GM23338 (cell line): ENCODE results near the gene CPT1A. TPM values are rescaled to one million over a fixed set of nuclear protein-coding genes. Genes with fewer than 3 reads are reported as not detected.

Experiments
- ATAC-seq: fragments of 200-7000 bp; cut with Tn5 transposase; 3 replicates; pipeline ENCODE4 v1.9.1; 2020
- DNase-seq: peaks from one replicate; pipeline ENCODE4 v3.0.0-alpha.2; 2015; ENCODE audit warnings: low spot score
- H2AFZ ChIP-seq: fragments of 200-600 bp; sonication (generic); 2 replicates; pipeline ENCODE4 v1.8.0; 2016; ENCODE audit warnings: antibody characterized with exemption, mild to moderate bottlenecking, moderate library complexity
- H3F3A ChIP-seq: fragments of 200-600 bp; sonication (generic); replicated peaks from 2 replicates; pipeline ENCODE4 v1.8.0; 2017; ENCODE audit warnings: antibody characterized with exemption, mixed run types, low read depth
- H3K27ac ChIP-seq: fragments of 200-600 bp; sonication (generic); 2 replicates; pipeline ENCODE4 v1.6.1; 2016; ENCODE audit warnings: low read depth
- H3K27me3 ChIP-seq: fragments of 200-600 bp; sonication (generic); 2 replicates; pipeline ENCODE4 v1.8.0; 2016; ENCODE audit warnings: mild to moderate bottlenecking, mixed run types, moderate library complexity; ENCODE audit not compliant: insufficient read depth
- H3K36me3 ChIP-seq: fragments of 200-600 bp; sonication (generic); 2 replicates; pipeline ENCODE4 v1.8.0; 2016; ENCODE audit warnings: mild to moderate bottlenecking; ENCODE audit not compliant: insufficient read depth
- H3K4me1 ChIP-seq: fragments of 200-600 bp; sonication (generic); 2 replicates; pipeline ENCODE4 v1.8.0; 2016; ENCODE audit warnings: mild to moderate bottlenecking, moderate library complexity; ENCODE audit not compliant: insufficient read depth
- H3K4me2 ChIP-seq: fragments of 200-600 bp; sonication (generic); 2 replicates; pipeline ENCODE4 v1.7.1; 2017; ENCODE audit warnings: mixed run types
- H3K4me3 ChIP-seq: fragments of 200-600 bp; sonication (generic); 2 replicates; pipeline ENCODE4 v1.6.1; 2016; ENCODE audit warnings: mixed run types
- H3K79me2 ChIP-seq: fragments of 200-600 bp; sonication (generic); replicated peaks from 2 replicates; pipeline ENCODE4 v1.8.0; 2017; ENCODE audit warnings: mild to moderate bottlenecking; ENCODE audit not compliant: insufficient read depth
- H3K9me2 ChIP-seq: fragments of 200-600 bp; sonication (generic); 2 replicates; pipeline ENCODE4 v1.8.0; 2017; ENCODE audit not compliant: insufficient read depth
- H4K20me1 ChIP-seq: fragments of 200-600 bp; sonication (generic); replicated peaks from 2 replicates; pipeline ENCODE4 v1.8.0; 2017; ENCODE audit warnings: mild to moderate bottlenecking; ENCODE audit not compliant: insufficient read depth
- H3K27ac Mint-ChIP-seq: 2 replicates; pipeline ENCODE4 v1.8.0; 2020; ENCODE audit warnings: inconsistent platforms, mild to moderate bottlenecking, moderate library complexity, mixed read lengths
- H3K27me3 Mint-ChIP-seq: 3 replicates; pipeline ENCODE4 v1.8.0; 2022; ENCODE audit warnings: low read depth, mild to moderate bottlenecking, moderate library complexity, mixed read lengths, inconsistent platforms; ENCODE audit not compliant: insufficient read depth, poor library complexity
- H3K36me3 Mint-ChIP-seq: 3 replicates; pipeline ENCODE4 v1.8.0; 2021; ENCODE audit warnings: low read depth, mild to moderate bottlenecking, inconsistent platforms, moderate library complexity, mixed read lengths
- H3K4me1 Mint-ChIP-seq: 3 replicates; pipeline ENCODE4 v1.8.0; 2020; ENCODE audit warnings: mild to moderate bottlenecking, inconsistent platforms, mixed read lengths
- H3K4me3 Mint-ChIP-seq: 3 replicates; pipeline ENCODE4 v1.8.0; 2021; ENCODE audit warnings: moderate library complexity, mild to moderate bottlenecking, inconsistent platforms, mixed read lengths
- H3K9me3 Mint-ChIP-seq: 3 replicates; pipeline ENCODE4 v1.8.0; 2020; ENCODE audit warnings: moderate library complexity, mild to moderate bottlenecking, inconsistent platforms, mixed read lengths
- EZH2 ChIP-seq: fragments of 200-600 bp; sonication (generic); IDR thresholded peaks from one replicate; pipeline ENCODE4 v1.8.0; 2017; ENCODE audit warnings: antibody characterized with exemption, mild to moderate bottlenecking, low read depth; ENCODE audit not compliant: unreplicated experiment
- JUNB ChIP-seq: IDR thresholded peaks from one replicate; pipeline ENCODE4 v1.6.1; 2016; ENCODE audit warnings: antibody characterized with exemption; ENCODE audit not compliant: unreplicated experiment
- STAT1 ChIP-seq: IDR thresholded peaks from one replicate; pipeline ENCODE4 v1.6.1; 2016; ENCODE audit warnings: antibody characterized with exemption; ENCODE audit not compliant: unreplicated experiment
- ZNF331 ChIP-seq: fragments of 250-450 bp; sonication (Bioruptor Pico); IDR thresholded peaks from 2 replicates; pipeline ENCODE4 v1.5.0; 2020; ENCODE audit warnings: low read depth, mild to moderate bottlenecking, moderate library complexity
- polyA plus RNA-seq: library from polyadenylated mRNA; unstranded; fragments of >200 nt; fragmentation: Nextera tagmentation; extraction: Ambion mirVana; gene quantifications from 2 replicates; pipeline ENCODE4 v1.2.1, GENCODE V29; 2016
- total RNA-seq: library from RNA; depleted of rRNA; stranded (reverse); fragments of >200 nt; shearing (Covaris generic); gene quantifications from 2 replicates; pipeline ENCODE4 v1.2.3, GENCODE V29; 2014
- TF ChIP-seq, protein P1 (sequence below): fragments of 250-450 bp; sonication (Bioruptor Pico); IDR thresholded peaks from 2 replicates; pipeline ENCODE4 v1.5.0; 2020; ENCODE audit warnings: mild to moderate bottlenecking, moderate library complexity
- TF ChIP-seq, protein P2 (sequence below), 2 experiments: fragments of 200-600 bp in 1 of 2; sonication (generic) in 1 of 2; conservative IDR thresholded peaks; 2 replicates each; pipeline versions ENCODE4 v1.5.1 to v1.6.1; 2016 to 2017; ENCODE audit warnings: antibody characterized with exemption in 2 of 2, low read depth in 2 of 2, mild to moderate bottlenecking in 2 of 2, moderate library complexity in 1 of 2

CPT1A gene
- total and polyA plus RNA-seq, 2 experiments from 2014 or later = 2.6 to 9.5 TPM

DNA sequence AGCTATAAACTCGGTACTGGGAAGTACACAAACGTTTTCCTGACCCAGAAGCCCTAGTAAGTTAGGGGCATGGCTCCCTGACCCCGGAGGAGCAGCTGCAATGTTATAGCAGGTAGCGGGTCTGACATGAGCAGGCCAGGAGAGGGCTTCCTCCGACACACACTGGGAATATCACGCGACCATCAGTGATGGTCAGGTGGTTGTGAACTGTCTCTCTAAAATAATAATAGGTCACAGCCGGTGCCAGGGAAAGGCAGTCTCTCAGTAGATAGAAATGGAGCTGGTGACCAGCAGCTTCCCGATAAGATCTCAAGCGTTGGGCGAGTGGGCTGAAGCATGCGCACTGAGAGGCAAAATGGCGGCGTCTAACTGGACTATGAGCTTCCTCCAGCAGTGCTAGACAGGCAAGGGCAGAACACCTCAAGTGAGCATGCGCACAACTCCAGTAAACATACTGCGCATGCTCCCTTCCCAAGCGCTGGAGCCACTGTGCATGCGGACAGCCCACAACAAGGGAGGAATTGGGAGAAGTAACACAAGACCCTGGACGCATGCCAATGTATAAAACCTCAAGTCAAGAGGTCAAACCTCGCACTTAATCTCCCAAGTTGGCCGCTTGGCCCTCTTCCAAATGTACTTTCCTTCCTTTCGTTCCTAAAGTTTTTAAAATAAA, 68.1 kb downstream of the CPT1A start (continued):
- TF ChIP-seq, protein P1, sequence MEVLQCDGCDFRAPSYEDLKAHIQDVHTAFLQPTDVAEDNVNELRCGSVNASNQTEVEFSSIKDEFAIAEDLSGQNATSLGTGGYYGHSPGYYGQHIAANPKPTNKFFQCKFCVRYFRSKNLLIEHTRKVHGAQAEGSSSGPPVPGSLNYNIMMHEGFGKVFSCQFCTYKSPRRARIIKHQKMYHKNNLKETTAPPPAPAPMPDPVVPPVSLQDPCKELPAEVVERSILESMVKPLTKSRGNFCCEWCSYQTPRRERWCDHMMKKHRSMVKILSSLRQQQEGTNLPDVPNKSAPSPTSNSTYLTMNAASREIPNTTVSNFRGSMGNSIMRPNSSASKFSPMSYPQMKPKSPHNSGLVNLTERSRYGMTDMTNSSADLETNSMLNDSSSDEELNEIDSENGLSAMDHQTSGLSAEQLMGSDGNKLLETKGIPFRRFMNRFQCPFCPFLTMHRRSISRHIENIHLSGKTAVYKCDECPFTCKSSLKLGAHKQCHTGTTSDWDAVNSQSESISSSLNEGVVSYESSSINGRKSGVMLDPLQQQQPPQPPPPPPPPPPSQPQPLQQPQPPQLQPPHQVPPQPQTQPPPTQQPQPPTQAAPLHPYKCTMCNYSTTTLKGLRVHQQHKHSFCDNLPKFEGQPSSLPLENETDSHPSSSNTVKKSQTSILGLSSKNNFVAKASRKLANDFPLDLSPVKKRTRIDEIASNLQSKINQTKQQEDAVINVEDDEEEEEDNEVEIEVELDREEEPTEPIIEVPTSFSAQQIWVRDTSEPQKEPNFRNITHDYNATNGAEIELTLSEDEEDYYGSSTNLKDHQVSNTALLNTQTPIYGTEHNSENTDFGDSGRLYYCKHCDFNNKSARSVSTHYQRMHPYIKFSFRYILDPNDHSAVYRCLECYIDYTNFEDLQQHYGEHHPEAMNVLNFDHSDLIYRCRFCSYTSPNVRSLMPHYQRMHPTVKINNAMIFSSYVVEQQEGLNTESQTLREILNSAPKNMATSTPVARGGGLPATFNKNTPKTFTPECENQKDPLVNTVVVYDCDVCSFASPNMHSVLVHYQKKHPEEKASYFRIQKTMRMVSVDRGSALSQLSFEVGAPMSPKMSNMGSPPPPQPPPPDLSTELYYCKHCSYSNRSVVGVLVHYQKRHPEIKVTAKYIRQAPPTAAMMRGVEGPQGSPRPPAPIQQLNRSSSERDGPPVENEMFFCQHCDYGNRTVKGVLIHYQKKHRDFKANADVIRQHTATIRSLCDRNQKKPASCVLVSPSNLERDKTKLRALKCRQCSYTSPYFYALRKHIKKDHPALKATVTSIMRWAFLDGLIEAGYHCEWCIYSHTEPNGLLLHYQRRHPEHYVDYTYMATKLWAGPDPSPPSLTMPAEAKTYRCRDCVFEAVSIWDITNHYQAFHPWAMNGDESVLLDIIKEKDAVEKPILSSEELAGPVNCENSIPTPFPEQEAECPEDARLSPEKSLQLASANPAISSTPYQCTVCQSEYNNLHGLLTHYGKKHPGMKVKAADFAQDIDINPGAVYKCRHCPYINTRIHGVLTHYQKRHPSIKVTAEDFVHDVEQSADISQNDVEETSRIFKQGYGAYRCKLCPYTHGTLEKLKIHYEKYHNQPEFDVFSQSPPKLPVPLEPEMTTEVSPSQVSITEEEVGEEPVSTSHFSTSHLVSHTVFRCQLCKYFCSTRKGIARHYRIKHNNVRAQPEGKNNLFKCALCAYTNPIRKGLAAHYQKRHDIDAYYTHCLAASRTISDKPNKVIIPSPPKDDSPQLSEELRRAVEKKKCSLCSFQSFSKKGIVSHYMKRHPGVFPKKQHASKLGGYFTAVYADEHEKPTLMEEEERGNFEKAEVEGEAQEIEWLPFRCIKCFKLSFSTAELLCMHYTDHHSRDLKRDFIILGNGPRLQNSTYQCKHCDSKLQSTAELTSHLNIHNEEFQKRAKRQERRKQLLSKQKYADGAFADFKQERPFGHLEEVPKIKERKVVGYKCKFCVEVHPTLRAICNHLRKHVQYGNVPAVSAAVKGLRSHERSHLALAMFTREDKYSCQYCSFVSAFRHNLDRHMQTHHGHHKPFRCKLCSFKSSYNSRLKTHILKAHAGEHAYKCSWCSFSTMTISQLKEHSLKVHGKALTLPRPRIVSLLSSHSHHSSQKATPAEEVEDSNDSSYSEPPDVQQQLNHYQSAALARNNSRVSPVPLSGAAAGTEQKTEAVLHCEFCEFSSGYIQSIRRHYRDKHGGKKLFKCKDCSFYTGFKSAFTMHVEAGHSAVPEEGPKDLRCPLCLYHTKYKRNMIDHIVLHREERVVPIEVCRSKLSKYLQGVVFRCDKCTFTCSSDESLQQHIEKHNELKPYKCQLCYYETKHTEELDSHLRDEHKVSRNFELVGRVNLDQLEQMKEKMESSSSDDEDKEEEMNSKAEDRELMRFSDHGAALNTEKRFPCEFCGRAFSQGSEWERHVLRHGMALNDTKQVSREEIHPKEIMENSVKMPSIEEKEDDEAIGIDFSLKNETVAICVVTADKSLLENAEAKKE (CRISPR knock-in tag) = no peak
- TF ChIP-seq, protein P2, sequence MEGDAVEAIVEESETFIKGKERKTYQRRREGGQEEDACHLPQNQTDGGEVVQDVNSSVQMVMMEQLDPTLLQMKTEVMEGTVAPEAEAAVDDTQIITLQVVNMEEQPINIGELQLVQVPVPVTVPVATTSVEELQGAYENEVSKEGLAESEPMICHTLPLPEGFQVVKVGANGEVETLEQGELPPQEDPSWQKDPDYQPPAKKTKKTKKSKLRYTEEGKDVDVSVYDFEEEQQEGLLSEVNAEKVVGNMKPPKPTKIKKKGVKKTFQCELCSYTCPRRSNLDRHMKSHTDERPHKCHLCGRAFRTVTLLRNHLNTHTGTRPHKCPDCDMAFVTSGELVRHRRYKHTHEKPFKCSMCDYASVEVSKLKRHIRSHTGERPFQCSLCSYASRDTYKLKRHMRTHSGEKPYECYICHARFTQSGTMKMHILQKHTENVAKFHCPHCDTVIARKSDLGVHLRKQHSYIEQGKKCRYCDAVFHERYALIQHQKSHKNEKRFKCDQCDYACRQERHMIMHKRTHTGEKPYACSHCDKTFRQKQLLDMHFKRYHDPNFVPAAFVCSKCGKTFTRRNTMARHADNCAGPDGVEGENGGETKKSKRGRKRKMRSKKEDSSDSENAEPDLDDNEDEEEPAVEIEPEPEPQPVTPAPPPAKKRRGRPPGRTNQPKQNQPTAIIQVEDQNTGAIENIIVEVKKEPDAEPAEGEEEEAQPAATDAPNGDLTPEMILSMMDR (conservative IDR thresholded peaks at IDR 0.05; ENCODE audit: low read depth in 2 of 2) = no peak
- TF ChIP-seq EZH2 = no peak

DNA sequence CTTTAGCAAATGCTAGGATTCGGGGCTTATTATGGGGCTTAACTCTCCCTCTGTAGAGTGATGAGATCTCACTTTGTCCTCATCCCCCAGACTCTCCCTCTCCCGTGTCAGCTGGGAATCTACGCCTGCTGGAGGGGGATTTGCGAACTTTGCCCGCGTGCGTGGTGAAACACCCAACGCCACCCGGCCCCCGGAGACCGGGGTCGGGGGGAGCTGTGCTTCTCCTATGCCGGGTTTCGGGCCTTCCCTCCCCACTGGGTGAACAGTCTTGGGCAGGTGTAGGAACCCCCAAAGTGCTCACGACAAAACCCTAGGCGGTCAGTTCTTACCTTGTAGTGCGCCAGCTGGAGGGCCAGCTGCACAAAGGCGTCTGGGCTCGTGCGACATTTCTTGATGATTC, 68.8 kb downstream of the CPT1A start:
- H3K27ac Mint-ChIP-seq = no peak overlapping the region; the same call in 1 of the 2 replicates
- Histone ChIP-seq H3K36me3 (no peaks in the 10 kb centered on the region; the same call in 1 of the 2 replicates), H2AFZ (no peak overlapping the region), H3K4me1 (no peaks in the 10 kb centered on the region), H3K4me2 (no peak overlapping the region), H3K27me3 (no peaks in the 10 kb centered on the region), H3F3A (no peaks in the 10 kb centered on the region), H4K20me1 (no peaks in the 10 kb centered on the region), H3K27ac (no peak overlapping the region), H3K9me2 (no peaks in the 10 kb centered on the region), H3K4me3 (no peak overlapping the region), H3K79me2 (no peaks in the 10 kb centered on the region)
- H3K9me3 Mint-ChIP-seq = no peaks in the 10 kb centered on the region; the same call in 2 of the 3 replicates
- no peak overlapping the region for H3K4me3 Mint-ChIP-seq
- no peaks in the 10 kb centered on the region for H3K27me3 Mint-ChIP-seq
- no peaks in the 10 kb centered on the region for H3K4me1 Mint-ChIP-seq
- no peak for ATAC-seq
- peaks cover 7% of the 10 kb centered on the region; the same call in 1 of the 3 replicates for H3K36me3 Mint-ChIP-seq
- DNase-seq = no peak
- TF ChIP-seq EZH2 (no peak), STAT1 (no peak), JUNB (no peak), ZNF331 (CRISPR knock-in tag) (no peak)
- TF ChIP-seq, protein P1 (CRISPR knock-in tag) = no peak
